Omental fat pad (tissue), 4 donors: ENCODE results near the gene UVRAG. TPM values are rescaled to one million over a fixed set of nuclear protein-coding genes. Genes with fewer than 3 reads are reported as not detected.

Experiments
- ATAC-seq: fragments of 150-250 bp; one replicate; pipeline ENCODE4 v1.9.1; 2016; ENCODE audit warnings: mild to moderate bottlenecking, moderate library complexity; ENCODE audit not compliant: low FRiP score
- DNase-seq: peaks from one replicate; pipeline ENCODE4 v3.0.0-alpha.2; 2019; ENCODE audit warnings: low spot score
- CTCF ChIP-seq, 3 donors: fragments of 450-650 bp; IDR thresholded peaks; one replicate each; pipeline ENCODE4 v1.5.1; 2016 to 2017; ENCODE audit warnings: antibody characterized with exemption in 3 of 3, mild to moderate bottlenecking in 3 of 3, moderate library complexity in 2 of 3
- total RNA-seq, 4 donors: library from RNA; depleted of rRNA; stranded (reverse); fragments of >200 nt; gene quantifications; one replicate each; pipeline ENCODE4 v1.1.0, GENCODE V29; 2016

Gene UVRAG
- total RNA-seq, 4 donors from 2014 or later, result 39.6 to 72.9 (median 61.5) TPM

- DNase-seq (no peak), ATAC-seq (no peak)
- TF ChIP-seq CTCF (IDR thresholded peaks at IDR 0.05), result no peak
Observed at GRCh38 chr11:75778962-75779361, 36.0 kb upstream of the UVRAG start.

GRCh38 chr11:75779960-75780359 lies 35.0 kb upstream of the UVRAG start:
- DNase-seq (no peak), ATAC-seq (no peak)
- TF ChIP-seq CTCF (IDR thresholded peaks at IDR 0.05), result no peak

GRCh38 chr11:75780888-75781287 lies 34.1 kb upstream of the UVRAG start:
- ATAC-seq, result no peak
- no peak for DNase-seq
- no peak for TF ChIP-seq CTCF (IDR thresholded peaks at IDR 0.05)

GRCh38 chr11:75781296-75781695 lies 33.7 kb upstream of the UVRAG start:
- TF ChIP-seq CTCF (IDR thresholded peaks at IDR 0.05), result no peak
- DNase-seq (no peak), ATAC-seq (no peak)

- ATAC-seq, result no peak
- no peak for DNase-seq
Observed at GRCh38 chr11:75781831-75782230, 33.2 kb upstream of the UVRAG start.

GRCh38 chr11:75782540-75783263 lies 32.3 kb upstream of the UVRAG start:
- no peak for TF ChIP-seq CTCF (IDR thresholded peaks at IDR 0.05)
- DNase-seq (no peak), ATAC-seq (no peak)

More at GRCh38 chr11:75781831-75782230, 33.2 kb upstream of the UVRAG start:
- TF ChIP-seq CTCF (IDR thresholded peaks at IDR 0.05), result no peak

GRCh38 chr11:75783416-75784084 lies 31.5 kb upstream of the UVRAG start:
- TF ChIP-seq CTCF (IDR thresholded peaks at IDR 0.05), result no peak
- DNase-seq (no peak), ATAC-seq (no peak)
